Trophoblast cell (in vitro differentiated cells and primary cell): ENCODE measurements around the gene BLNK.

Experiments used
- DNase-seq, 2 donors: peaks; one replicate each; pipeline ENCODE4 v3.0.0-alpha.2; 2016
- H2AFZ ChIP-seq: 2 replicates; pipeline ENCODE4 v1.6.1; 2013; ENCODE audit warnings: low read length, moderate library complexity, mild to moderate bottlenecking; ENCODE audit not compliant: insufficient read depth, poor library complexity
- H2AK5ac ChIP-seq: 2 replicates; pipeline ENCODE4 v1.6.1; 2013; ENCODE audit warnings: mild to moderate bottlenecking, low read length
- H2BK120ac ChIP-seq: 2 replicates; pipeline ENCODE4 v1.6.1; 2013; ENCODE audit warnings: low read length, mild to moderate bottlenecking, moderate library complexity; ENCODE audit not compliant: insufficient read depth, poor library complexity
- H2BK12ac ChIP-seq: 2 replicates; pipeline ENCODE4 v1.6.1; 2013; ENCODE audit warnings: mild to moderate bottlenecking, low read length, moderate library complexity
- H2BK5ac ChIP-seq: 2 replicates; pipeline ENCODE4 v1.6.1; 2013; ENCODE audit warnings: low read length, low read depth, moderate library complexity, mild to moderate bottlenecking; ENCODE audit not compliant: poor library complexity
- H3K14ac ChIP-seq: 2 replicates; pipeline ENCODE4 v1.6.1; 2013; ENCODE audit warnings: mild to moderate bottlenecking, low read length
- H3K18ac ChIP-seq: 2 replicates; pipeline ENCODE4 v1.6.1; 2013; ENCODE audit warnings: mild to moderate bottlenecking, low read length
- H3K23ac ChIP-seq: 2 replicates; pipeline ENCODE4 v1.6.1; 2013; ENCODE audit warnings: low read length
- H3K27ac ChIP-seq: 2 replicates; pipeline ENCODE4 v1.5.1; 2013; ENCODE audit warnings: low read depth, mild to moderate bottlenecking, inconsistent platforms, low read length, moderate library complexity
- H3K27me3 ChIP-seq: 2 replicates; pipeline ENCODE4 v1.6.1; 2013; ENCODE audit warnings: inconsistent platforms, mild to moderate bottlenecking, low read length, moderate library complexity; ENCODE audit not compliant: insufficient read depth
- H3K36me3 ChIP-seq, 2 experiments: 1 replicate in 1 of 2; 2 replicates in 1 of 2; pipeline ENCODE4 v1.6.1; 2013; ENCODE audit warnings: low read length in 2 of 2, mild to moderate bottlenecking in 2 of 2, moderate library complexity in 1 of 2; ENCODE audit not compliant: insufficient read depth in 2 of 2, control insufficient read depth in 1 of 2
- H3K4ac ChIP-seq: 2 replicates; pipeline ENCODE4 v1.6.1; 2013; ENCODE audit warnings: low read depth, mild to moderate bottlenecking, low read length, moderate library complexity
- H3K4me1 ChIP-seq, 2 experiments: 1 replicate in 1 of 2; 2 replicates in 1 of 2; pipeline ENCODE4 v1.6.1; 2013; ENCODE audit warnings: low read length in 2 of 2, mild to moderate bottlenecking in 2 of 2, moderate library complexity in 1 of 2; ENCODE audit not compliant: insufficient read depth in 2 of 2, control insufficient read depth in 1 of 2
- H3K4me2 ChIP-seq: 2 replicates; pipeline ENCODE4 v1.6.1; 2013; ENCODE audit warnings: inconsistent platforms, mild to moderate bottlenecking, low read length, moderate library complexity
- H3K4me3 ChIP-seq: 2 replicates; pipeline ENCODE4 v1.5.1; 2013; ENCODE audit warnings: mild to moderate bottlenecking, low read depth, low read length, inconsistent platforms
- H3K79me1 ChIP-seq: one replicate; pipeline ENCODE4 v1.6.1; 2013; ENCODE audit warnings: low read length
- H3K79me2 ChIP-seq: 2 replicates; pipeline ENCODE4 v1.6.1; 2013; ENCODE audit warnings: low read length, mild to moderate bottlenecking; ENCODE audit not compliant: control insufficient read depth, insufficient read depth, poor library complexity
- H3K9ac ChIP-seq: 2 replicates; pipeline ENCODE4 v1.6.1; 2013; ENCODE audit warnings: mild to moderate bottlenecking, low read length
- H3K9me3 ChIP-seq: 2 replicates; pipeline ENCODE4 v1.6.1; 2013; ENCODE audit warnings: low read depth, mild to moderate bottlenecking, control low read depth, inconsistent platforms, low read length; ENCODE audit not compliant: insufficient read depth
- H4K12ac ChIP-seq: 2 replicates; pipeline ENCODE4 v1.6.1; 2013; ENCODE audit warnings: low read depth, mild to moderate bottlenecking, low read length, moderate library complexity
- H4K8ac ChIP-seq: 2 replicates; pipeline ENCODE4 v1.6.1; 2013; ENCODE audit warnings: low read depth, mild to moderate bottlenecking, low read length, moderate library complexity
- H4K91ac ChIP-seq: one replicate; pipeline ENCODE4 v1.6.1; 2013; ENCODE audit warnings: low read depth, mild to moderate bottlenecking, low read length, moderate library complexity
- WGBS: extraction: QIAGEN DNeasy Blood & Tissue Kit; methylation state at CpG from one replicate; pipeline ENCODE4 v1.1.7; 2013; ENCODE audit warnings: missing lambda C conversion rate; ENCODE audit not compliant: insufficient read length, insufficient coverage; ENCODE audit errors: extremely low coverage; 5-methylcytosine and 5-hydroxymethylcytosine counted together

The BLNK gene

DNA sequence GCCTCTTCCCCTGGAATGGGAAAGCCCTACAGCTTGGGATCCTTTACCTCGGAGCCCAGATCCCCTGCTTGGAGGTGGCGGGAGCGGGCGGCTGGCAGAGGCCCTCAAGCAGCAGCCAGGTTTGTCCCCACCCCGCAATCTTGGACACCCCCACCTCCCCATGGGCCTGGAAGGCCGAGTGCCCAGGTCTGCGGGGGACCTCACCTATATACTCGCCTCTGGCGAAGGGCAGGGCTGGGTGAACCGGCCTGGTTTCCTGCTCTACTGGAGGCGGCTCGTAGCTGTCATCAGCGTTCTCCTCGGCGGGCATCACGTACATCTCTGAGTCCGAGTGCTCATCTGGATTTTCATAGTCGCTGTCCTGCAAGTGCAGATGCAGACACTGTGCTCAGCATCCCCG lies 44.2 kb downstream of the BLNK start:
- H3K79me2 ChIP-seq = no peaks in the 10 kb centered on the region
- H3K27me3 ChIP-seq = no peaks in the 10 kb centered on the region
- no peaks in the 10 kb centered on the region for H3K4me1 ChIP-seq
- H3K4me3 ChIP-seq = no peak overlapping the region
- H4K91ac ChIP-seq = no peak overlapping the region
- H3K4me2 ChIP-seq = no peak overlapping the region
- H3K23ac ChIP-seq = no peak overlapping the region
- H3K9ac ChIP-seq = no peak overlapping the region
- H2AFZ ChIP-seq = no peak overlapping the region
- no peak overlapping the region for H2BK120ac ChIP-seq
- no peaks in the 10 kb centered on the region for H3K36me3 ChIP-seq
- H3K4ac ChIP-seq = no peak overlapping the region
- no CpG with 5 or more reads among the region's 19 CpGs for WGBS
- H2AK5ac ChIP-seq = no peak overlapping the region
- no peak overlapping the region for H4K8ac ChIP-seq
- H2BK5ac ChIP-seq = no peak overlapping the region
- peaks cover 2% of the 10 kb centered on the region for H3K9me3 ChIP-seq
- no peaks in the 10 kb centered on the region for H3K79me1 ChIP-seq
- H3K18ac ChIP-seq = no peak overlapping the region
- no peak overlapping the region for H4K12ac ChIP-seq
- H2BK12ac ChIP-seq = no peak overlapping the region
- DNase-seq = no peak
- H3K27ac ChIP-seq = no peak overlapping the region
- no peak overlapping the region for H3K14ac ChIP-seq

DNA sequence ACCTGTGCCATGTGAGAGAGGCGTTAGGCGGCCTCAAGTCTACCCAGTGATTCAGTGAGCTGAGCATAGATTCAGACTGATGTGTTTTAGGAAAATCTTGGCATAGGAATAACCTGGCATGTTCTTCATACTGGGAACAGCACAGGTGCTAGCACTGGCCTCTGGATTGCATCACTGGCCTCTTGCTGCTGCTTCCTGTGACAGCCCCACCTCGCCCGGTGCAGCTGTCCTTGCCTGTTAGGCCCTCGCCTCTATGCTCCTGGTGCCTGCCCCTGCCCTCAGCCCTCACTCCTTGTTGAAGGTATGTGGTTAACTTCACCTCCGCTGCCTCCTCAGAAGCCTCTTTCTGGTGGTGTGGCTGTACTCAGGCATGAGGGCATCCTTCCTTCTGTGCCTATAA lies 46.2 kb downstream of the BLNK start:
- peak; percentile 41 to 43 for DNase-seq
- no peak overlapping the region for H2BK12ac ChIP-seq
- no peaks in the 10 kb centered on the region for H3K79me1 ChIP-seq
- no peaks in the 10 kb centered on the region for H3K36me3 ChIP-seq
- no peaks in the 10 kb centered on the region for H3K79me2 ChIP-seq
- H3K4me2 ChIP-seq = no peak overlapping the region
- no peaks in the 10 kb centered on the region for H3K4me1 ChIP-seq
- H3K9me3 ChIP-seq = peaks cover 2% of the 10 kb centered on the region
- no peak overlapping the region for H2AK5ac ChIP-seq
- no peaks in the 10 kb centered on the region for H3K27me3 ChIP-seq
- H2BK5ac ChIP-seq = no peak overlapping the region
- no peak overlapping the region for H3K4ac ChIP-seq
- H3K23ac ChIP-seq = no peak overlapping the region
- H3K27ac ChIP-seq = no peak overlapping the region
- WGBS = no CpG with 5 or more reads among the region's 6 CpGs
- no peak overlapping the region for H3K9ac ChIP-seq
- no peak overlapping the region for H4K91ac ChIP-seq
- H4K8ac ChIP-seq = no peak overlapping the region
- no peak overlapping the region for H3K18ac ChIP-seq
- H3K4me3 ChIP-seq = no peak overlapping the region
- no peak overlapping the region for H4K12ac ChIP-seq
- no peak overlapping the region for H3K14ac ChIP-seq
- no peak overlapping the region for H2AFZ ChIP-seq
- no peak overlapping the region for H2BK120ac ChIP-seq

DNA sequence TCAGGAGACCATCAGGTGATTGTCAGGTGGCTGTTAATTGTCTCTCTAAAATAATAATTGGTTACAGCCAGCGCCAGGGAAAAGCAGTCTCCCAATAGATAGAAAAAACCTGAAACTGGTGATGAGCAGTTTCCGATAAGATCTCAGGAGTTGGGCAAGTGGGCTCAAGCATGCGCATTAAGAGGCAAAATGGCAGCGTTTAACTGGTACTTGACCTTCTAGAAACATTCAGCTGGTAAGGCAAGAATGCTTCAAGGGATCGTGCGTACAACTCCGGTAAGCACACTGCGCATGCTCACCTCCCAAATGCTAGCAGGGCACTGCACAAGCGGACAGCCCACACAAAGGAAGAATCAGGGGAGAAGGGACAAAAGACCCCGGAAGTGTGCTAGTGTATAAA lies 48.5 kb downstream of the BLNK start:
- Histone ChIP-seq H3K18ac (no peak overlapping the region), H3K4me1 (no peaks in the 10 kb centered on the region), H2AFZ (no peak overlapping the region), H3K79me2 (no peaks in the 10 kb centered on the region), H3K4me3 (no peak overlapping the region), H3K36me3 (no peaks in the 10 kb centered on the region), H3K27me3 (no peaks in the 10 kb centered on the region), H2BK5ac (no peak overlapping the region), H3K27ac (no peak overlapping the region), H3K9ac (no peak overlapping the region), H3K14ac (no peak overlapping the region), H4K8ac (no peak overlapping the region), H3K4ac (no peak overlapping the region), H3K23ac (no peak overlapping the region), H4K12ac (no peak overlapping the region), H3K9me3 (peaks cover 2% of the 10 kb centered on the region), H2BK120ac (no peak overlapping the region), H3K4me2 (no peak overlapping the region), H3K79me1 (no peaks in the 10 kb centered on the region), H2BK12ac (no peak overlapping the region), H2AK5ac (no peak overlapping the region), H4K91ac (no peak overlapping the region)
- no peak for DNase-seq
- WGBS = no CpG with 5 or more reads among the region's 10 CpGs

DNA sequence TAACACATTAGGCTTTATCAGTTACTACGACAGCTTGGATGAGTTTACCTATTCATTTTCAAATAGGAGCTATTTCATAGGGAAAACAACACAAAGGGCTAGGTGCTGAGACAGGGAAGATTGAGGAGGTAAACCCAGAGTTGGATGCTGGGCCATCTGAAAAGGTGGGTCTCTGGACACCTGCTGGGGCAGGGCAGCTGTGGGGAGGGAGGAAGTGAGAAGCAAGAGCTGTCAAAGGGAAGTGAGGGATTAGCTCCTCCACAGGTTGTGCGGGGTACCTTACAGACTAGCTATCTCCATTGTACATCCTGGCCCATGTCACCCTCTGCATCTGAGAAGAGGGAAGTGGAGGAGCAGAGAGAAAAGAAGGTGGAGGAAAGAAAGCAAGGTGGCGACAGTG lies 48.9 kb downstream of the BLNK start:
- no peak overlapping the region for H3K4me2 ChIP-seq
- H3K4me1 ChIP-seq = no peaks in the 10 kb centered on the region
- H3K9ac ChIP-seq = no peak overlapping the region
- no peak overlapping the region for H3K4ac ChIP-seq
- H2AK5ac ChIP-seq = no peak overlapping the region
- no peaks in the 10 kb centered on the region for H3K79me1 ChIP-seq
- no peaks in the 10 kb centered on the region for H3K79me2 ChIP-seq
- H4K12ac ChIP-seq = no peak overlapping the region
- H3K36me3 ChIP-seq = no peaks in the 10 kb centered on the region
- H3K14ac ChIP-seq = no peak overlapping the region
- H2AFZ ChIP-seq = no peak overlapping the region
- H2BK12ac ChIP-seq = no peak overlapping the region
- no peak overlapping the region for H2BK5ac ChIP-seq
- no CpG with 5 or more reads among the region's 3 CpGs for WGBS
- H3K23ac ChIP-seq = no peak overlapping the region
- no peak overlapping the region for H3K4me3 ChIP-seq
- no peak overlapping the region for H2BK120ac ChIP-seq
- H4K8ac ChIP-seq = no peak overlapping the region
- H3K9me3 ChIP-seq = peaks cover 1% of the 10 kb centered on the region
- no peaks in the 10 kb centered on the region for H3K27me3 ChIP-seq
- H3K27ac ChIP-seq = no peak overlapping the region
- no peak overlapping the region for H4K91ac ChIP-seq
- no peak overlapping the region for H3K18ac ChIP-seq
- DNase-seq = no peak
